ENCODE results near the gene RECQL5.
A peak's percentile ranks its signal among the peaks of the same experiment; 100 is the strongest.
"Not testable (repeated sequence)": the region's sequence is repeated elsewhere in the genome, so short reads cannot be mapped to it uniquely, and the experiment has no call there.

Gene RECQL5

GRCh38 chr17:75589919-75590303 lies 77.0 kb downstream of the RECQL5 start:
- no peak for DNase-seq

DNA sequence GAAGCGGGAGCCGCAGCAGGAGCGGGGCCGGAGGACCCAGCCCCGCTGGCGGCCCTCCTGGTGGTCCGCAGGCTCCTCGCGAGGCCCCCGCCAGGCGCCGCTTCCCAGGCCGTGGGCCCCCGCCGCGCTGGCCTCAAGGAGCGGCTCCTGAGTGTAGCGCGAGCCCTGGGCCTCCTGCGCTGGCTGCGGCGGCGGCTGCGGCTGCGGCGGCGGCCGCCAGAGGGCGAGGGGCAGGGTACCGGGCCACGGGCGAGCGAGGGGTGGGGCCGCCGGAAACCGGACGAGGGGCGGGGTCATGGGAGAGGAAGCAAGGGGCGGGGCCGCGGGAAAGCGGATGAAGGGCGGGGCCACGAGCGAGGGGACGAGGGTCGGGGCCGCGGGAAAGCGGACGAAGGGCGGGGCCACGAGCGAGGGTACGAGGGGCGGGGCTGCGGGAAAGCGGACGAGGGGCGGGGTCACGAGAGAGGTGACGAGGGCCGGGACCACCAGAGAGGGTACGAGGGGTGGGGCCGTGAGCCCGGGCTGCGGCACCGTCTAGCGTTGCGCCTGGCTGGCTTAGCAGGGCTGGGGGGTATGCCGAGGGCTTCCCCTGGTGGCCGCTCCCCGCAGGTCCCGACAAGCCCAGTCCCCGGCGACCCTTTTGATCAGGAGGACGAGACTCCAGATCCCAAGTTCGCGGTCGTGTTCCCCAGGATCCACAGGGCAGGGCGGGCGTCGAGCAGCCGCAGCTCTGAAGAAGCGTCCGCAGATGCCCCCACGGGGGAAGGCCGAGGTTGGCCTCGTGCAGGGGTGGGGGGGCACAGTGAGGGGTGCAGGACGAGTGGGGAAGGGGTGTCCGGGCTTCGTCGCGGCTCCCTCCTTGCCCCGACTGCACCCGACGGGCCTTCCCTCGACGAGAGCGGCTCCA lies 77.7 kb downstream of the RECQL5 start:
- peak; percentile 97 for DNase-seq

DNA sequence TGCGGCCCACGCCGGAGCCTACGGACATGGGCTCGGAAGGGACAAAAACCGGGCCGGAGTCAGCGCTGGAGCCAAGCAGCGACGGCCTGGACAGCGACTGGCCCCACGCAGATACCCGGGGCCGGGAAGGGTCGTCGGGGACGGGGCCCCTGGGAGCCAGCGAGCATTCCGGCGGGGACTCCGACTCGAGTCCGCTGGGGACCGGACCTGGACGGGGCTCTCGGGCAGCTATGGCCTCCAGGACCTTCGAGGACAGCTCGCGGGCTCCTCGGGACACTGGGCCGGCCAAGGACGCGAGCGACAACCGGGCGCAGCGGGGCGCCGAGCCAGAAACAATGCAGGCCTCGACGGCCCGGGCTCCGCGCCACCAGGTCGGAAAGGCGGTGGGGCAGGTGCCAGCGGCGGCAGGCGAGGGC lies 78.3 kb downstream of the RECQL5 start:
- no peak for DNase-seq

- DNase-seq = peak; percentile 94
Measured at GRCh38 chr17:75587675-75588595, 79.0 kb downstream of the RECQL5 start, which contains the start of gene MYO15B. Gene MYO15B (plus strand): TSS chr17:75587800. CDS start chr17:75588058, 258 bp downstream.

DNA sequence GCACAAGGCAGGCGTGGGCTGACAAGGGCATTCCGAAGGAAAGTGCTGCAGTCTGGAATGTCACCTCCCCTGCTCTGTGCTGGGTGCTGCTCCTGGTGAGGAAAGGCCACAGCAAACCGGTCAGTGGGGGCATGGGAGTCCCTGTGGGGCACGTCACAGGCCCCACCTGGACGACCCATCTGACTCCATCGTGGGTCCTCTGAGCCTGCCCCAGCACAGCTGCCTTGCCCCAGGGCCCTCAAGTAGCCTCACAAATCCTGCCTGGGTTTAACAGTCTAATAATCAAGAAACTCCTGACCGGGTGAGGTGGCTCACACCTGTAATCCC lies 82.1 kb downstream of the RECQL5 start:
- DNase-seq = no peak

DNA sequence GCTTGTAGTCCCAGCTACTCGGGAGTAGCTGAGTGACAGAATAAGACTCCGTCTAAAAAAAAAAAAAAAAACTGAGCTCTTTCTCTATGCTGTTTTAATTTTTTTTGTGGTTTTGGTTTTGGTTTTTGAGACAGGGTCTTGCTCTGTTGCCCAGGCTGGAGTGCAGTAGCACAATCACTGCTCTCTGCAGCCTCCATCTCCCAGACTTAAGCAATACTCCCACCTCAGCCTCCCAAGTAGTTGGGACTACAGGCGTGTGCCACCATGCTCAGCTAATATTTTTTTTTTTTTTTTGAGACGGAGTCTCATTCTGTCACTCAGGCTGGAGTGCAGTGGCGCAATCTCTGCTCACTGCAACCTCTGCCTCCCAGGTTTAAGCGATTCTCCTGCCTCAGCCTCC lies 83.8 kb downstream of the RECQL5 start:
- DNase-seq = not testable (repeated sequence)

DNA sequence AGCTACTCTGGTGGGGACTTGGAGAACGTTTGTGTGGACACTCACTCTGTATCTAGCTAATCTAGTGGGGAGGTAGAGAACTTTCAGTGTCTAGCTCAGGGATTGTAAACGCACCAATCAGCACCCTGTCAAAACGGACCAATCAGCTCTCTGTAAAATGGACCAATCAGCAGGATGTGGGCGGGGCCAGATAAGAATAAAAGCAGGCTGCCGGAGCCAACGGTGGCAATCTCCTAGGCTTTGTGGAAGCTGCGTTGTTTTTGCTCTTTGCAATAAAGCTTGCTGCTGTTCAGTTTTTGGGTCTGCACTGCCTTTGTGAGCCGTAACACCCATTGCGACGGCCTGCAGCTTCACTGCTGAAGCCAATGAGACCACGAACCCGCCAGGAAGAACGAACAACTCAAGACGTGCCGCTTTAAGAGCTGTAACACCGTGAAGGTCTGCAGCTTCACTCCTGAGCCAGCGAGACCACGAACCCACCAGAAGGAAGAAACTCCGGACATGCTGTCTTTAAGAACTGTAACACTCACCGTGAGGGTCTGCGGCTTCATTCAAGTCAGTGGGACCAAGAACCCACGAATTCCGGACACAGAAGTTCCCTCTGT lies 85.7 kb downstream of the RECQL5 start:
- peak; percentile 52 for DNase-seq

All from hematopoietic multipotent progenitor cell treated with erythropoietin and hydrocortisone succinate and interleukin-3 and kit ligand, for 4 days (in vitro differentiated cells).